Uterus (tissue), 2 donors: ENCODE results near the gene TLR6.

Experiments used
- CTCF ChIP-seq, 4 experiments: fragments of 200-600 bp in 2 of 4; fragments of 450-650 bp in 2 of 4; sonication (generic) in 2 of 4; IDR thresholded peaks; one replicate each; pipeline ENCODE4 v1.5.1; 2016 to 2019; ENCODE audit warnings: antibody characterized with exemption in 4 of 4, mild to moderate bottlenecking in 2 of 4, moderate library complexity in 1 of 4
- POLR2A ChIP-seq, 2 donors: fragments of 450-650 bp; IDR thresholded peaks; one replicate each; pipeline ENCODE4 v1.6.1; 2016; ENCODE audit warnings: antibody characterized with exemption in 2 of 2, mild to moderate bottlenecking in 1 of 2, moderate library complexity in 1 of 2

GRCh38 chr4:38791010-38791409, 65.6 kb downstream of the TLR6 start:
- TF ChIP-seq CTCF (IDR thresholded peaks at IDR 0.05) = no peak
- TF ChIP-seq POLR2A (IDR thresholded peaks at IDR 0.05) = no peak
